K562 (cell line): ENCODE results near the gene FANCG. TPM values are rescaled to one million over a fixed set of nuclear protein-coding genes. Genes with fewer than 3 reads are reported as not detected.

Experiments
- ETS2 ChIP-seq: IDR thresholded peaks from 2 replicates; pipeline ENCODE4 v1.6.1; 2016; ENCODE audit warnings: borderline replicate concordance, missing genetic modification characterization, mild to moderate bottlenecking, moderate library complexity, missing compliant biosample characterization; ENCODE audit not compliant: poor library complexity, severe bottlenecking
- ETV5 ChIP-seq: sonication (generic); formaldehyde crosslinking; IDR thresholded peaks from 2 replicates; pipeline ENCODE4 v1.4.0; 2020; ENCODE audit warnings: low read depth, mild to moderate bottlenecking, missing genetic modification reagents
- IFI16 ChIP-seq: fragments of 250-450 bp; sonication (Bioruptor Pico); IDR thresholded peaks from 2 replicates; pipeline ENCODE4 v2.1.2; 2022; ENCODE audit warnings: mild to moderate bottlenecking, inconsistent platforms
- ILK ChIP-seq: fragments of 450-650 bp; IDR thresholded peaks from 2 replicates; pipeline ENCODE4 v1.6.1; 2016; ENCODE audit warnings: missing genetic modification characterization, low read depth, mild to moderate bottlenecking, missing compliant biosample characterization, moderate library complexity, borderline replicate concordance
- NCOA6 ChIP-seq: fragments of 450-650 bp; IDR thresholded peaks from 2 replicates; pipeline ENCODE4 v1.6.1; 2017; ENCODE audit warnings: mild to moderate bottlenecking
- PHF21A ChIP-seq: fragments of 450-650 bp; IDR thresholded peaks from 2 replicates; pipeline ENCODE4 v1.6.1; 2017; ENCODE audit warnings: low read depth, borderline replicate concordance
- POLR3G ChIP-seq: IDR thresholded peaks from 2 replicates; pipeline ENCODE4 v1.6.1; 2011; ENCODE audit not compliant: insufficient read length, insufficient replicate concordance; ENCODE audit errors: extremely low read depth
- RFX5 ChIP-seq: IDR thresholded peaks from 2 replicates; pipeline ENCODE4 v1.6.1; 2011; ENCODE audit warnings: low read depth, mild to moderate bottlenecking, improper control_type of control experiment, low read length
- SIX5 ChIP-seq, 2 experiments: IDR thresholded peaks; 2 replicates each; pipeline ENCODE4 v1.6.1; 2011; ENCODE audit warnings: low read length in 2 of 2, borderline replicate concordance in 1 of 2, low read depth in 1 of 2, mild to moderate bottlenecking in 1 of 2, moderate library complexity in 1 of 2; ENCODE audit not compliant: insufficient read depth in 1 of 2
- SRF ChIP-seq, 2 experiments: fragments of 250-450, 450-650 bp in 1 of 2; sonication (Bioruptor Pico) in 1 of 2; sonication (generic) in 1 of 2; formaldehyde crosslinking; IDR thresholded peaks; 2 replicates each; pipeline versions ENCODE4 v1.5.0 to v1.5.1; 2020 to 2022; ENCODE audit warnings: mild to moderate bottlenecking in 1 of 2, missing genetic modification reagents in 1 of 2
- SRSF9 ChIP-seq: fragments of 200-400 bp; formaldehyde crosslinking; IDR thresholded peaks from 2 replicates; pipeline ENCODE4 v1.6.1; 2017; ENCODE audit warnings: low read depth, low read length, borderline replicate concordance
- THAP7 ChIP-seq: fragments of 250-450 bp; sonication (Bioruptor Pico); IDR thresholded peaks from 2 replicates; pipeline ENCODE4 v1.5.0; 2021
- TSC22D4 ChIP-seq: fragments of 450-650 bp; IDR thresholded peaks from 2 replicates; pipeline ENCODE4 v1.6.1; 2016; ENCODE audit warnings: missing genetic modification characterization, missing biosample characterization, control low read depth
- XRCC5 ChIP-seq: fragments of 200-400 bp; formaldehyde crosslinking; IDR thresholded peaks from 2 replicates; pipeline ENCODE4 v1.6.1; 2017; ENCODE audit warnings: low read depth, mild to moderate bottlenecking, low read length
- ZNF134 ChIP-seq: fragments of 250-450 bp; sonication (Bioruptor Pico); conservative IDR thresholded peaks from 2 replicates; pipeline ENCODE4 v1.4.0; 2020
- polyA plus RNA-seq, 8 experiments: library from polyadenylated mRNA; depleted of rRNA in 4 of 8; stranded (reverse) in 5 of 8; unstranded in 3 of 8; fragments of >200 nt; fragmentation: Nextera tagmentation in 2 of 8; fragmentation: Illumina TruSeq in 1 of 8; extraction: Ambion mirVana in 2 of 8; extraction: Trizol in 1 of 8; gene quantifications; 2 replicates each; pipeline versions ENCODE4 v1.2.1 to v1.2.3, GENCODE V29; 2011 to 2014; ENCODE audit warnings: inconsistent platforms in 1 of 8, missing spikeins in 1 of 8
- total RNA-seq, 7 experiments: library from RNA; depleted of rRNA in 6 of 7; stranded (reverse); fragments of >200 nt in 6 of 7; fragmentation: Illumina TruSeq in 2 of 7; extraction: Trizol in 2 of 7; gene quantifications; 2 replicates each; pipeline versions ENCODE4 v1.2.1 to v1.2.3, GENCODE V29; 2011 to 2021; ENCODE audit warnings: low replicate concordance in 1 of 7
- TF ChIP-seq, protein P1 (sequence below): fragments of 450-650 bp; conservative IDR thresholded peaks from 2 replicates; pipeline ENCODE4 v1.6.1; 2016; ENCODE audit warnings: missing genetic modification characterization, low read depth, mild to moderate bottlenecking, missing compliant biosample characterization, moderate library complexity
- TF ChIP-seq, protein P2 (sequence below): fragments of 450-650 bp; IDR thresholded peaks from 2 replicates; pipeline ENCODE4 v1.6.1; 2016; ENCODE audit warnings: mild to moderate bottlenecking
- TF ChIP-seq, protein P3 (sequence below): sonication (generic); formaldehyde crosslinking; IDR thresholded peaks from 2 replicates; pipeline ENCODE4 v1.8.1; 2023; ENCODE audit warnings: mild to moderate bottlenecking, missing genetic modification reagents
- TF ChIP-seq, protein P4 (sequence below): sonication (generic); formaldehyde crosslinking; IDR thresholded peaks from 2 replicates; pipeline ENCODE4 v1.4.0; 2020; ENCODE audit warnings: mild to moderate bottlenecking, missing genetic modification reagents

FANCG gene
- total and polyA plus RNA-seq, 9 of the 15 experiments (the other 6 are each of a cell fraction or from before 2014, with no cell fraction given) = 7.5 to 43.9 (median 31.0) TPM

- TF ChIP-seq NCOA6 (no peak), XRCC5 (no peak), THAP7 (CRISPR knock-in tag) (no peak), ETS2 (no peak), SRSF9 (no peak), IFI16 (CRISPR knock-in tag) (no peak), RFX5 (no peak), POLR3G (no peak), SIX5 (IDR thresholded peaks at IDR 0.05; ENCODE audit: borderline replicate concordance in 1 of 2, insufficient read depth in 1 of 2, low read depth in 1 of 2, low read length in 2 of 2) (no peak), TSC22D4 (no peak), ETV5 (no peak), ZNF134 (no peak), SRF (CRISPR knock-in tag; IDR thresholded peaks at IDR 0.05) (no peak), ILK (tag) (no peak), PHF21A (no peak)
- TF ChIP-seq, protein P1, sequence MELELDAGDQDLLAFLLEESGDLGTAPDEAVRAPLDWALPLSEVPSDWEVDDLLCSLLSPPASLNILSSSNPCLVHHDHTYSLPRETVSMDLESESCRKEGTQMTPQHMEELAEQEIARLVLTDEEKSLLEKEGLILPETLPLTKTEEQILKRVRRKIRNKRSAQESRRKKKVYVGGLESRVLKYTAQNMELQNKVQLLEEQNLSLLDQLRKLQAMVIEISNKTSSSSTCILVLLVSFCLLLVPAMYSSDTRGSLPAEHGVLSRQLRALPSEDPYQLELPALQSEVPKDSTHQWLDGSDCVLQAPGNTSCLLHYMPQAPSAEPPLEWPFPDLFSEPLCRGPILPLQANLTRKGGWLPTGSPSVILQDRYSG = no peak
- TF ChIP-seq, protein P2, sequence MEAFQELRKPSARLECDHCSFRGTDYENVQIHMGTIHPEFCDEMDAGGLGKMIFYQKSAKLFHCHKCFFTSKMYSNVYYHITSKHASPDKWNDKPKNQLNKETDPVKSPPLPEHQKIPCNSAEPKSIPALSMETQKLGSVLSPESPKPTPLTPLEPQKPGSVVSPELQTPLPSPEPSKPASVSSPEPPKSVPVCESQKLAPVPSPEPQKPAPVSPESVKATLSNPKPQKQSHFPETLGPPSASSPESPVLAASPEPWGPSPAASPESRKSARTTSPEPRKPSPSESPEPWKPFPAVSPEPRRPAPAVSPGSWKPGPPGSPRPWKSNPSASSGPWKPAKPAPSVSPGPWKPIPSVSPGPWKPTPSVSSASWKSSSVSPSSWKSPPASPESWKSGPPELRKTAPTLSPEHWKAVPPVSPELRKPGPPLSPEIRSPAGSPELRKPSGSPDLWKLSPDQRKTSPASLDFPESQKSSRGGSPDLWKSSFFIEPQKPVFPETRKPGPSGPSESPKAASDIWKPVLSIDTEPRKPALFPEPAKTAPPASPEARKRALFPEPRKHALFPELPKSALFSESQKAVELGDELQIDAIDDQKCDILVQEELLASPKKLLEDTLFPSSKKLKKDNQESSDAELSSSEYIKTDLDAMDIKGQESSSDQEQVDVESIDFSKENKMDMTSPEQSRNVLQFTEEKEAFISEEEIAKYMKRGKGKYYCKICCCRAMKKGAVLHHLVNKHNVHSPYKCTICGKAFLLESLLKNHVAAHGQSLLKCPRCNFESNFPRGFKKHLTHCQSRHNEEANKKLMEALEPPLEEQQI = no peak
- TF ChIP-seq, protein P3, sequence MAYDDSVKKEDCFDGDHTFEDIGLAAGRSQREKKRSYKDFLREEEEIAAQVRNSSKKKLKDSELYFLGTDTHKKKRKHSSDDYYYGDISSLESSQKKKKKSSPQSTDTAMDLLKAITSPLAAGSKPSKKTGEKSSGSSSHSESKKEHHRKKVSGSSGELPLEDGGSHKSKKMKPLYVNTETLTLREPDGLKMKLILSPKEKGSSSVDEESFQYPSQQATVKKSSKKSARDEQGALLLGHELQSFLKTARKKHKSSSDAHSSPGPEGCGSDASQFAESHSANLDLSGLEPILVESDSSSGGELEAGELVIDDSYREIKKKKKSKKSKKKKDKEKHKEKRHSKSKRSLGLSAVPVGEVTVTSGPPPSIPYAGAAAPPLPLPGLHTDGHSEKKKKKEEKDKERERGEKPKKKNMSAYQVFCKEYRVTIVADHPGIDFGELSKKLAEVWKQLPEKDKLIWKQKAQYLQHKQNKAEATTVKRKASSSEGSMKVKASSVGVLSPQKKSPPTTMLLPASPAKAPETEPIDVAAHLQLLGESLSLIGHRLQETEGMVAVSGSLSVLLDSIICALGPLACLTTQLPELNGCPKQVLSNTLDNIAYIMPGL (CRISPR knock-in tag) = no peak
- TF ChIP-seq, protein P4, sequence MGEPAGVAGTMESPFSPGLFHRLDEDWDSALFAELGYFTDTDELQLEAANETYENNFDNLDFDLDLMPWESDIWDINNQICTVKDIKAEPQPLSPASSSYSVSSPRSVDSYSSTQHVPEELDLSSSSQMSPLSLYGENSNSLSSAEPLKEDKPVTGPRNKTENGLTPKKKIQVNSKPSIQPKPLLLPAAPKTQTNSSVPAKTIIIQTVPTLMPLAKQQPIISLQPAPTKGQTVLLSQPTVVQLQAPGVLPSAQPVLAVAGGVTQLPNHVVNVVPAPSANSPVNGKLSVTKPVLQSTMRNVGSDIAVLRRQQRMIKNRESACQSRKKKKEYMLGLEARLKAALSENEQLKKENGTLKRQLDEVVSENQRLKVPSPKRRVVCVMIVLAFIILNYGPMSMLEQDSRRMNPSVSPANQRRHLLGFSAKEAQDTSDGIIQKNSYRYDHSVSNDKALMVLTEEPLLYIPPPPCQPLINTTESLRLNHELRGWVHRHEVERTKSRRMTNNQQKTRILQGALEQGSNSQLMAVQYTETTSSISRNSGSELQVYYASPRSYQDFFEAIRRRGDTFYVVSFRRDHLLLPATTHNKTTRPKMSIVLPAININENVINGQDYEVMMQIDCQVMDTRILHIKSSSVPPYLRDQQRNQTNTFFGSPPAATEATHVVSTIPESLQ (CRISPR knock-in tag) = no peak
These were observed 36.2 kb upstream of the FANCG start, which contains the start of gene ATOSB (continued) for GRCh38 chr9:35115680-35116538.
